Measurements from ENCODE around the gene ACOT11. TPM values are rescaled to one million over a fixed set of nuclear protein-coding genes. Genes with fewer than 3 reads are reported as not detected.
"Not testable (repeated sequence)": the region's sequence is repeated elsewhere in the genome, so short reads cannot be mapped to it uniquely, and the experiment has no call there.

The ACOT11 gene
- polyA plus RNA-seq, 1 experiment, result 2.4 TPM

DNA sequence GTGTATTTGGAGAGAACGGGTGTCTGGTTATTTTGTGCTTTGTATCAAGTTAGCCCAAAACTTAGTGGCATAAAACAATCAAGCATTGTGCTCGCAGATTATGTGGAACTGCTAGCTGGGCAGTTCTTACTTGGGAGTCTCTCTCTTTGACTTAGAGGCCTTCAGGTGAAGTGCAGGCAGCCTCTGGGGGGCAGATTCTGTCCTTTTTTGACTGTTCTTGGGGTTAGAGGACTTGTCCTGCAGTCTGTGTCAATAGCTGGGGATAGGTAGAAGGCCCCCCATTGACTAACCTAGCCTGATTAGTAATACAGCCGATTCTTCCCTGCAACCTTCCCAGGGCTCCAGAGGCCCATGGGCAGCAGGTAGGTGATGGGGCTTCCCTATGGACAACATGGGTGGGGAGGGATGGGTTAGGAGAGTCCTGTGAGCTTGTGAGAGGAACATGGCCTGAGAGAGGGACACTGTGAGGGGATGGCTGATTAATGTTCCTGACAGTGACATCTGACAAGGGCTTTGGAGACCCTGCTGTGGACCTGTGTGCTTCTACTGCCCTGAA, 37.2 kb upstream of the ACOT11 start:
- H3K4me3 ChIP-seq (ENCODE audit: low read depth, low read length), result no peak overlapping the region
- no peaks in the 10 kb centered on the region for H3K27me3 ChIP-seq (ENCODE audit: control insufficient read depth, insufficient read depth, low read length)
- TF ChIP-seq, protein P1, sequence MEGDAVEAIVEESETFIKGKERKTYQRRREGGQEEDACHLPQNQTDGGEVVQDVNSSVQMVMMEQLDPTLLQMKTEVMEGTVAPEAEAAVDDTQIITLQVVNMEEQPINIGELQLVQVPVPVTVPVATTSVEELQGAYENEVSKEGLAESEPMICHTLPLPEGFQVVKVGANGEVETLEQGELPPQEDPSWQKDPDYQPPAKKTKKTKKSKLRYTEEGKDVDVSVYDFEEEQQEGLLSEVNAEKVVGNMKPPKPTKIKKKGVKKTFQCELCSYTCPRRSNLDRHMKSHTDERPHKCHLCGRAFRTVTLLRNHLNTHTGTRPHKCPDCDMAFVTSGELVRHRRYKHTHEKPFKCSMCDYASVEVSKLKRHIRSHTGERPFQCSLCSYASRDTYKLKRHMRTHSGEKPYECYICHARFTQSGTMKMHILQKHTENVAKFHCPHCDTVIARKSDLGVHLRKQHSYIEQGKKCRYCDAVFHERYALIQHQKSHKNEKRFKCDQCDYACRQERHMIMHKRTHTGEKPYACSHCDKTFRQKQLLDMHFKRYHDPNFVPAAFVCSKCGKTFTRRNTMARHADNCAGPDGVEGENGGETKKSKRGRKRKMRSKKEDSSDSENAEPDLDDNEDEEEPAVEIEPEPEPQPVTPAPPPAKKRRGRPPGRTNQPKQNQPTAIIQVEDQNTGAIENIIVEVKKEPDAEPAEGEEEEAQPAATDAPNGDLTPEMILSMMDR (IDR thresholded peaks at IDR 0.05; ENCODE audit: insufficient read depth, low read depth, low read length), result no peak
- DNase-seq (ENCODE audit: low read depth), result no peak
- ChIA-PET POLR2A (no interaction called here), CTCF (no interaction called here)
- no peaks in the 10 kb centered on the region for H3K36me3 ChIP-seq (ENCODE audit: control insufficient read depth, insufficient read depth, low read length)

DNA sequence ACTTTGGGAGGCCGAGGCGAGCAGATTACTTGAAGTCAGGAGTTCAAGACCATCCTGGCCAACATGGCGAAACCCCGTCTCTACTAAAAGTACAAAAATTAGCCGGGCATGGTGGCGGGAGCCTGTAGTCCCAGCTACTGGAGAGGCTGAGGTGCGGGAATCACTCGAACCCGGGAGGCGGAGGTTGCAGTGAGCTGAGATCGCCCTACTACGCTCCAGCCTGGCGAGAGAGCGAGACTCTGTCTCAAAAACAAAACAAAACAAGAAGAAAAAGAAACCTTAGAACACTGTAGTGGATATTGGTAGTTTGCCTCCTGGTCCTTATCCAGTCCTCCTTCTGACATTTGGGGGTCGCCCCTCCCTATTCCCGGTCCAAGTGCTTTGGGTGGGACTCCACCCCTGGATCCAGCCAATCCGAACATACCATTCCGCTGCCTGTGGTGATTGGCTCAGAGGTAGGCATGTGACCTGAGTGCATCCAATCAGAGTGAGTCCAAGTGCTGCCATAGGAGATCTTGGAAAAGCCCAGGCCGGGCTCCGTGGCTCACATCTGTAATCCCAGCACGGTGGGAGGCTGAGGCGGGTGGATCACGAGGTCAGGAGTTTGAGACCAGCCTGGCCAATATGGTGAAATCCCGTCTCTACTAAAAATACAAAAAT, 34.0 kb upstream of the ACOT11 start:
- H3K36me3 ChIP-seq (ENCODE audit: control insufficient read depth, insufficient read depth, low read length); CTCF ChIA-PET; DNase-seq (ENCODE audit: low read depth); H3K27me3 ChIP-seq (ENCODE audit: control insufficient read depth, insufficient read depth, low read length); H3K4me3 ChIP-seq (ENCODE audit: low read depth, low read length); POLR2A ChIA-PET: not testable (repeated sequence)

DNA sequence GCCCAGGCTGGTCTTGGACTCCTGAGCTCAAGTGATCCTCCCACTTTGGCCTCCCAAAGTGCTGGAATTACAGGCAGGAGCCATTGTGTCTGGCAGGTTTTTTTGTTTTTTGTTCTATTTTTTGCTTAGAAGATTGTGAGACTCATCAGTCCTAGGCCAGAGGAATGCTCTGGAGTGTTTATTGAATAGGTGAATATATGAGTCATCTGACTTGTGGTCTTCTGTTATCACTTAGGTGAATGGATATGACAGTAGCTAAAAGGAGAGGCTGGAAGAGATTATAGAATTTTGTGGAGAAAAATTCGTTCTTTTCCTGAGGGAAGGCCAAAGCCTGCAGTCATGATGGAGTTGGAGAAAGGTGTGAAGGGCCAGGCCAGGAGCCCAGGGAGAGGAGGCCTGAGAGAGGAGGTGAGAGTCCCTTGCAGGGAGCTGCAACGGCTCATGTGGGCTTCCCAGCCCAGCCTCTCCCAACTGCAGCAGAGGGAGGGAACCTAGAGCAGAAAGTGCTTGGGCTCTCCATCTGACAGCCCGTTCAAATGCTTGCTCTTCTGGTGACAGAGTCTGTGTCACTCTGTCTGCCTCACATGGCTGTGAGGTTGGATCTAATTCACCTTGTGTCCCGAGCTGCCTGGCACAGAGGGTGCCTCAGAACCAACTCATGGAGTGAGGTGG, 31.6 kb upstream of the ACOT11 start:
- ChIA-PET POLR2A (no interaction called here), CTCF (interaction anchor here (0.7 to 1.6 kb wide), 5 partner anchors 8 to 153 kb away, joined by 3 to 5 read pairs (median 3); no protein-coding TSS in a partner anchor)
- H3K27me3 ChIP-seq (ENCODE audit: control insufficient read depth, insufficient read depth, low read length), result no peaks in the 10 kb centered on the region
- H3K4me3 ChIP-seq (ENCODE audit: low read depth, low read length), result no peak overlapping the region
- DNase-seq (ENCODE audit: low read depth), result no peak
- TF ChIP-seq, protein P1 (IDR thresholded peaks at IDR 0.05; ENCODE audit: insufficient read depth, low read depth, low read length), result no peak
- H3K36me3 ChIP-seq (ENCODE audit: control insufficient read depth, insufficient read depth, low read length), result no peaks in the 10 kb centered on the region

DNA sequence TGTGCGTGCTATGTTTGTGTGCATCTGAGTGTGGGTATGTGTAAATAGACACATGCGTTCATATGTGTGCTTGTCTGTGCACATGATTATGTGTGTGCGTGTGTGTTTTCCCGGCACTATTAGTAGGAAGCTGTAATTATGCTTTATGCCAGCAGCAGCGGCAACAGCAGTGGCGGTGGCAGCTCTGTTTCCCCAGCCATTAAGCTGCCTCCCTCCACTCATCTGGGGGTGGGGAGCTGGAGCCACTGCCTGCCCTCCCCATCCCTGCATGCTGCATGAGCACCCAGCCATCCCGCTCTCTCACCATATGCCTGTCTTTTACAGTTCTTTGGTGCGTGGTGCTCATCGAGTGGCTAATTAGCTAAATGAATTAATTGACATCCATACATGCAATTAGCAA, 30.5 kb upstream of the ACOT11 start:
- DNase-seq (ENCODE audit: low read depth), result no peak
- Histone ChIP-seq H3K4me3 (ENCODE audit: low read depth, low read length) (no peak overlapping the region), H3K36me3 (ENCODE audit: control insufficient read depth, insufficient read depth, low read length) (no peaks in the 10 kb centered on the region), H3K27me3 (ENCODE audit: control insufficient read depth, insufficient read depth, low read length) (no peaks in the 10 kb centered on the region)
- TF ChIP-seq, protein P1 (IDR thresholded peaks at IDR 0.05; ENCODE audit: insufficient read depth, low read depth, low read length), result no peak
- ChIA-PET CTCF (interaction anchor here (1.4 kb wide), 1 partner anchor 14 kb away, joined by 5 read pairs; no protein-coding TSS in a partner anchor), POLR2A (no interaction called here)

DNA sequence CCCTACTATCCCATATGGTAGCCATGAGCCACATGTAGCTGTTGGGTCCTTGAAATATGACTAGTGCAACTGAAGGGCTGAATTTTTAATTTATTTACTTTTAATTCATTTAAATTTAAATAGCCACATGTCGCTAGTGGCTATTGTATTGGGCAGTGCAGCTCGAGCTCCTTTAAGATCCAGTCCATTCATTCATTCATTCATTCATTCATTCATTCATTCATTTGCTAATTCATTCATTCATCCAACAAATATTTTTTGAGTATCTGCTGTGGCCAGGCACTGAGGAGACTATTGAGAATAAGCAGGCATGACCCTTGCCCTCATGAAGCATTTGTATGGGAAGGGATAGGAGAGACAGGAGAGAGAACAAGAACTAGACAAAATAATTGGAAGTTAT, 29.5 kb upstream of the ACOT11 start:
- TF ChIP-seq, protein P1 (IDR thresholded peaks at IDR 0.05; ENCODE audit: insufficient read depth, low read depth, low read length), result no peak
- no peaks in the 10 kb centered on the region for H3K36me3 ChIP-seq (ENCODE audit: control insufficient read depth, insufficient read depth, low read length)
- DNase-seq (ENCODE audit: low read depth), result no peak
- ChIA-PET POLR2A (no interaction called here), CTCF (interaction anchor here (1.0 kb wide), 1 partner anchor 19 kb away, joined by 3 read pairs; no protein-coding TSS in a partner anchor)
- no peaks in the 10 kb centered on the region for H3K27me3 ChIP-seq (ENCODE audit: control insufficient read depth, insufficient read depth, low read length)
- H3K4me3 ChIP-seq (ENCODE audit: low read depth, low read length), result no peak overlapping the region

Data from BJ (cell line).